MM.1S (cell line): ENCODE results near the gene CHRNE.

Experiments used
- DNase-seq: peaks from one replicate; pipeline ENCODE4 v3.0.0-alpha.2; 2015
- H2AFZ ChIP-seq: fragments of 300-600 bp; sonication (generic); 2 replicates; pipeline ENCODE4 v1.6.0; 2016; ENCODE audit warnings: antibody characterized with exemption, low read length
- H3F3A ChIP-seq: fragments of 300-600 bp; sonication (generic); 2 replicates; pipeline ENCODE4 v1.6.1; 2016; ENCODE audit warnings: mild to moderate bottlenecking, antibody characterized with exemption, low read length, moderate library complexity, mixed read lengths; ENCODE audit not compliant: insufficient read depth
- H3K27ac ChIP-seq: fragments of 300-600 bp; sonication (generic); 2 replicates; pipeline ENCODE4 v1.5.1; 2016; ENCODE audit warnings: mild to moderate bottlenecking, low read length
- H3K27me3 ChIP-seq: fragments of 300-600 bp; sonication (generic); replicated peaks from 2 replicates; pipeline ENCODE4 v1.6.0; 2016; ENCODE audit warnings: low read length; ENCODE audit not compliant: insufficient read depth
- H3K36me3 ChIP-seq: fragments of 300-600 bp; sonication (generic); replicated peaks from 2 replicates; pipeline ENCODE4 v1.6.1; 2016; ENCODE audit warnings: mild to moderate bottlenecking, low read length, mixed read lengths; ENCODE audit not compliant: insufficient read depth
- H3K4me1 ChIP-seq: fragments of 300-600 bp; sonication (generic); 2 replicates; pipeline ENCODE4 v1.6.1; 2016; ENCODE audit warnings: low read length, mixed read lengths
- H3K4me2 ChIP-seq: fragments of 300-600 bp; sonication (generic); 2 replicates; pipeline ENCODE4 v1.6.0; 2016; ENCODE audit warnings: low read depth, low read length
- H3K4me3 ChIP-seq: fragments of 300-600 bp; sonication (generic); 2 replicates; pipeline ENCODE4 v1.5.1; 2016; ENCODE audit warnings: low read length, mixed read lengths
- H3K79me2 ChIP-seq: fragments of 300-600 bp; sonication (generic); 2 replicates; pipeline ENCODE4 v1.6.1; 2016; ENCODE audit warnings: mixed run types, low read length, mixed read lengths
- H3K9ac ChIP-seq: fragments of 300-600 bp; sonication (generic); 2 replicates; pipeline ENCODE4 v1.6.1; 2016; ENCODE audit warnings: low read length, mixed read lengths
- H3K9me2 ChIP-seq: fragments of 300-600 bp; sonication (generic); replicated peaks from 2 replicates; pipeline ENCODE4 v1.6.1; 2016; ENCODE audit warnings: mild to moderate bottlenecking, low read length, mixed read lengths; ENCODE audit not compliant: insufficient read depth
- H3K9me3 ChIP-seq: fragments of 300-600 bp; sonication (generic); replicated peaks from 2 replicates; pipeline ENCODE4 v1.6.1; 2016; ENCODE audit warnings: mild to moderate bottlenecking, low read length, mixed read lengths; ENCODE audit not compliant: insufficient read depth
- H4K20me1 ChIP-seq: fragments of 300-600 bp; sonication (generic); 2 replicates; pipeline ENCODE4 v1.6.1; 2016; ENCODE audit warnings: mild to moderate bottlenecking, low read length, moderate library complexity, mixed read lengths; ENCODE audit not compliant: insufficient read depth
- CTCF ChIP-seq: fragments of 300-600 bp; sonication (generic); IDR thresholded peaks from 2 replicates; pipeline ENCODE4 v1.5.1; 2016; ENCODE audit warnings: antibody characterized with exemption, low read length, mixed read lengths
- EZH2 ChIP-seq: fragments of 300-600 bp; sonication (generic); optimal IDR thresholded peaks from 2 replicates; pipeline ENCODE3; 2017; ENCODE audit warnings: low read depth, mild to moderate bottlenecking, antibody characterized with exemption, low read length, mixed read lengths
- EZH2phosphoT487 ChIP-seq: fragments of 300-600 bp; sonication (generic); IDR thresholded peaks from 2 replicates; pipeline ENCODE4 v1.6.1; 2018; ENCODE audit warnings: antibody characterized with exemption, low read length

Gene CHRNE

GRCh38 chr17:4860651-4861050, 42.2 kb downstream of the CHRNE start:
- H2AFZ ChIP-seq: no peak overlapping the region
- no peaks in the 10 kb centered on the region for H3K27me3 ChIP-seq
- H3K27ac ChIP-seq: no peak overlapping the region
- no peak overlapping the region for H3K4me2 ChIP-seq
- TF ChIP-seq EZH2phosphoT487: no peak
- H3F3A ChIP-seq: no peaks in the 10 kb centered on the region
- H3K9me3 ChIP-seq: no peaks in the 10 kb centered on the region
- no peak overlapping the region for H3K9ac ChIP-seq
- H4K20me1 ChIP-seq: no peaks in the 10 kb centered on the region
- no peaks in the 10 kb centered on the region for H3K9me2 ChIP-seq
- no peaks in the 10 kb centered on the region for H3K4me1 ChIP-seq
- H3K36me3 ChIP-seq: no peaks in the 10 kb centered on the region
- no peak overlapping the region for H3K4me3 ChIP-seq
- no peak for DNase-seq
- peaks cover 18% of the 10 kb centered on the region for H3K79me2 ChIP-seq

GRCh38 chr17:4859816-4860625, 42.9 kb downstream of the CHRNE start:
- Histone ChIP-seq H3K9ac (no peak overlapping the region), H3K27me3 (no peaks in the 10 kb centered on the region), H3K36me3 (no peaks in the 10 kb centered on the region), H3K9me3 (no peaks in the 10 kb centered on the region), H2AFZ (no peak overlapping the region), H3K4me2 (no peak overlapping the region), H3K4me3 (no peak overlapping the region), H3K27ac (no peak overlapping the region), H3K79me2 (peaks cover 18% of the 10 kb centered on the region), H3F3A (no peaks in the 10 kb centered on the region), H3K4me1 (no peaks in the 10 kb centered on the region), H4K20me1 (no peaks in the 10 kb centered on the region), H3K9me2 (no peaks in the 10 kb centered on the region)
- TF ChIP-seq CTCF (no peak), EZH2 (no peak), EZH2phosphoT487 (no peak)
- no peak for DNase-seq

- H2AFZ ChIP-seq: no peak overlapping the region
- no peak for DNase-seq
- no peak overlapping the region for H3K27ac ChIP-seq
- no peak overlapping the region for H3K9ac ChIP-seq
- no peak overlapping the region for H3K4me3 ChIP-seq
- TF ChIP-seq CTCF (no peak), EZH2 (no peak), EZH2phosphoT487 (no peak)
- no peaks in the 10 kb centered on the region for H3F3A ChIP-seq
- H3K79me2 ChIP-seq: peaks cover 18% of the 10 kb centered on the region
- no peaks in the 10 kb centered on the region for H3K9me3 ChIP-seq
- H3K4me2 ChIP-seq: no peak overlapping the region
- no peaks in the 10 kb centered on the region for H3K9me2 ChIP-seq
- no peaks in the 10 kb centered on the region for H4K20me1 ChIP-seq
- no peaks in the 10 kb centered on the region for H3K4me1 ChIP-seq
- no peaks in the 10 kb centered on the region for H3K36me3 ChIP-seq
- H3K27me3 ChIP-seq: no peaks in the 10 kb centered on the region
Observed at GRCh38 chr17:4858882-4859260, 44.0 kb downstream of the CHRNE start.
